ENCODE measurements around the gene NOTCH3.

Gene NOTCH3

DNA sequence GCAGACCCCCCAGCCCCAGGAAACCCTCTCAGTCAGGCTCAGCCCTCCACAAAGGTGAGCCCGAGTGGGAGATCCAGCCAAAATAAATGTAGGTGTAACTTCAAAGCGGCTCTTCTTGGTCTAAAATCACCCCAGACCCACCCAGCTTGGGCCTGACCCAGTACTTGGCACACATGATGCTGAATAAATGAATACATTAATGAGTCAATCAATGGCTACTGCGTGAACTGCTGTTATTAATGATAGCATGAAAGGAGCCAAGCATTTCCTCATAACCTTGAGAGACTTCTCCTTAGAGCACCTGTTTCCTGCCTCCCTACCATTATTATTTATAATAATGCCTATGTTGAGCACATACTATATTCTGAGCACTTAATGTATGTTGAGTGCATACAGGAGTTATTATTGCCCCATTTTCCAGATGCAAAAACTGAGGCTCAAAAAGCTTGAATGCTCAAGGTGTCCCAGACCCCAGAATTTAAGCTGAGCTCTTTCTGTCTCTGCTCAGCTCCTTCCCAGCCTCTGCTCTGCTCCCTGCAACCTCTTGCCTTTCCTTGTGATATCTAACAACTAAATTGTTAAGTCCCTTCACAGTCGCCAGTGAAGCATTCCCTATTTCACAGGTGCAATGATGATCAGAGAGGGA lies 4.3 kb downstream of the NOTCH3 start:
- no peak for DNase-seq (ENCODE audit: low read depth)

DNA sequence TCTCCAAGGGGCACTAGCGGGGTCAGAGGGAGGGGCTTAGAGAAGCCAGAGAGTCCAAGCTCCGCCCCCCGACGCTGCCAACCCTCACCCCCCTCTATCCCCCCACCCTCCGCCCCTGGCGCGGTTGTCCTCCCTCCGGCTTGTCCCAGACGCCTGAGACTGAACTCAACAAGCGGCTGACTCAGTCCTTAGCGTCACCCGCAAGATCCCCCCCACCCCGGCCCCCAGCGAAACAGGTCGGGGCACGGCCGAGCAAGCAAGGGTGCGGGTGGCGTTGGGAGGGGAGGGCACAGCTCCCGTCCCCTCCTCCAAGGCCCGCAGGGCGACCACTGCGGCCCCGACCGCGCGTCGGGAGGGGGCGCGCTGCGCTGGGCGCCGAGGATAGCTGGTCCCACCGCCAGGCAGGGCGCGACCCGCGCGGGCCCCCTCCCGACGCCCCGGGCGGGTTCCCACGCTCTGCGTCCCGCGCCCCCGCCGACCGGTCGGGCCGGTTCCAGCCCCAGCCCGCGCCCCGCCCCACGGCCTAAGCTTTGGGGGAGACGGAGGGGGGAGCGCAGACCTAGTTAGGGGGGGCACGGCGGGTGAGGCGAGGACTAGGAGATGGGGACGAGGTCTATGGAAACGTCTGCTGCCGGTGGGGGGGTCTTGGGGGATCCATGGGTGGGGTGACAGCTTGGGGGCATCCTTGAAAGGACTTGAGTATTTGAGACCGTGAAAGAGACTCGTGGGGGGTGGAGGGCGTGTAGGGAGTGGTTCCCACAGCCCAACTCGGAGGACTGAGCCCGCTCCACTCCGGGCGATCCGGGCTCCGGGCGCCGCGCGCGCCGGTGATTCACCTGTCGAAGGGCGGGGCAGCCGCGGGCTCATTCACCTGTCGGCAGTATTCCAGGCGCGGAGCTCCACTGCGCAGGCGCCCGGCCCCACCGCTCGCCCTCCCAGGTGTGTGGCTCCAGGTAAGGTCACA lies 5.1 kb downstream of the NOTCH3 start:
- no peak for DNase-seq (ENCODE audit: low read depth)

DNA sequence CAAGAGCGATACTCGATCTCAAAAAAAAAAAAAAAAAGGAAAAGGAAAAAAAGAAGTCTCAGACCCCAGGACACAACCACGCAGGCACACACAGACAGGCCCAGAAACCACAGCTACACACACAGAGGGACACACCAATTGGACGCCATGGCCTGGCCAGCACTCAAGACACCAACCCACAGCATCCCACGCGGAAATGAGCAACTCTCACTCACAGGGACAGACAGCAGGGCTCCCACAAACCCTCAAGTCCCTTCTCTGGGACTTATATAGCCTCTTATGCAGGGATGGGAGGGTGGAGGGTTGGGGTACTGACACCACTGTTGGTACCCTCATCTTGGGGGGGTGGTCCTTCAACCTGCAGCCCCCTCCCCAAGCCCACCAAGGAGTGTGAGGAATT lies 5.9 kb downstream of the NOTCH3 start:
- no peak for DNase-seq (ENCODE audit: low read depth)

DNA sequence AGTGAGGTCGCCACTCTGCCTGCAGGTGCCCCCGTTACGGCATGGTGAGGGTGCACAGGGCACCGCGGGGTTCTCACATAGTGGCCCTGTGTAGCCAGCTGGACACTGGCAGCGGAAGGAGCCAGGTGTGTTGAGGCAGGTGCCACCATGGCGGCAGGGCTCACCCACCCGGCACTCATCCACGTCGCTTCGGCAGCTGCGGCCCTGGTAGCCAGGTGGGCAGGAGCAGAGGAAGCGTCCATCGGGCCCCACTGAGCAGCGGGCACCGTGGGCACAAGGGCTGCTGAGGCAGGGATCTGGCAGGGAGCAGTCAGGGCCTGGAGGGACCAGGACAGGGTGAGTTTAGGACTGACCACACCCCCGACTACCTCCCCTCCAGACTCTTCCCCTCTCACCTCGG lies 8.8 kb downstream of the NOTCH3 start:
- no peak for DNase-seq (ENCODE audit: low read depth)

DNA sequence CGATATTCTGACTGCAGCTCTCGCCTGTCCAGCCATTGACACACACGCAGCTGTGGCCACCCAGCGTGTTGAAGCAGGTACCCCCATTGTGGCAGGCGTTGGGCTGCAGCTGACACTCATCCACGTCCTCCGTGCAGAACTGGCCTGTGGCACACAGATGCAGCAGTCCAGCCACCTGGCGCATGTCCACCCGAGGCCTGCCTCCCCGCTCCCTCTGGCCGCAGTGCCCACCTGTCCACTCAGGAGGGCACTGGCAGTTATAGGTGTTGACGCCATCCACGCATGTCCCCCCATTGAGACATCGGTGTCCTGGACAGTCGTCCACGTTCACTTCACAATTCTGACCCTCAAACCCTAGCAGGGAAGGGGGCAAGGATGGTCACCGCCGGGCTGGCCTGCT lies 9.3 kb downstream of the NOTCH3 start:
- DNase-seq (ENCODE audit: low read depth): no peak

DNA sequence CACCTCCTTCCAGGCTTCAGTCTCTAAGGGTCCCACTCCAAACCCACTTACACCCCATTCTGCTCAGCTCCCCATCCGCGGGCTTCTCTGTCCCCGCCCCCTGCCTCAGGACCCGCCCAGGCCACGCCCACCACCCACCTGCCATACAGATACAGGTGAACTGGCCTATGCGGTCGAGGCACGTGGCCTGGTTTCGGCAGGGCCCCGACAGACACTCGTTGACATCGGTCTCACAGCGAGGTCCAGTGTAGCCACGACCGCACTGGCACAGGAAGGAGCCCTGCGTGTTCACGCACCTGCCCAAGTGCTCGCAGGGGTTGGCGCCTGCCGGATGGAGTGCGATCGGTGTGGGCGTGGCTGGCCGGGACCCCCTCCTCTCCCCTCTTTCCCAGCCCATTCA lies 11.9 kb downstream of the NOTCH3 start:
- DNase-seq (ENCODE audit: low read depth): no peak

DNA sequence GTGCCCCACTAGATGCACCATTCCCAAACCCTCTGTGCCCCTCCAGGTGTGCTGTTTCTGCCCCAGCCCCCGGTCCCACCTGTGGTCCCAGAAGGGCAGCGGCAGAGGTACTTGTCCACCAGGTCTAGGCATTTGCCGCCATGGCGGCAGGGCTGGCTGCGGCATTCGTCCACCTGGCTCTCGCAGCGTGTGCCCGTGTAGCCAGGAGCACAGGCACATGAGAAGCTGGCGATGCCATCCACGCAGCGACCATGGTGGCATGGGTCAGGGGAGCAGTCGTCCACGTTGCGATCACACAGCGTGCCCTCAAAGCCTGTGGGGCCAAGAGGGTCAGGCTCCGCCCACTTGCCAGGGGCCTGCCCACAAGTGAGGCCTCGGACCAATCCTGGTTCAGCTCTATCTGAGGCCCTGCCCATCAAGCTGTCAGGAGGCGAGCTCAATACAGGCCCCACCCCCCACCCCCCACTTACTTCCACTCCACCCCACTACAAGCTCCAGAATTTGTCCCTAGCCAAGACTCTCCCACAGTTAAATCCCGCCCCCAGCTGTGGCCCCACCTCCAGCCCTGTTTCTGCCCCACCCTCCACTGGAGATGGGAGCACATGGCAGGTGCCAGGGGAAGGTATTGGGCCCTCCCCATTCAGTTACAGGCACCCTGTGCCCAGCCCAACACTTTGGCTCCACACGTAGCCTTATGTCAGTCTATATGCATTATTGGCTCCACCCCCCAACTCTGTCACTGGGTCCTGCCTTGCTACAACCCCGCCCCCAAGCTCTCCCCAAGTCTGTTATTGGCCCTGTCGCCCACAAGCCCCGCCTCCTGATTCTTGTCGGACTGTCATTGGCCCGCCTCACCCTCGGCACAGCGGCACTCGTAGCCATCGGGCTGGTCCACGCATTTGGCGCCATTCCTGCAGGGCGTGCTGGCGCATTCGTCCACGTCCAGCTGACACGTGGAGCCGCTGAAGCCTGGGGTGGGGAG lies 13.5 kb downstream of the NOTCH3 start:
- DNase-seq (ENCODE audit: low read depth): no peak

DNA sequence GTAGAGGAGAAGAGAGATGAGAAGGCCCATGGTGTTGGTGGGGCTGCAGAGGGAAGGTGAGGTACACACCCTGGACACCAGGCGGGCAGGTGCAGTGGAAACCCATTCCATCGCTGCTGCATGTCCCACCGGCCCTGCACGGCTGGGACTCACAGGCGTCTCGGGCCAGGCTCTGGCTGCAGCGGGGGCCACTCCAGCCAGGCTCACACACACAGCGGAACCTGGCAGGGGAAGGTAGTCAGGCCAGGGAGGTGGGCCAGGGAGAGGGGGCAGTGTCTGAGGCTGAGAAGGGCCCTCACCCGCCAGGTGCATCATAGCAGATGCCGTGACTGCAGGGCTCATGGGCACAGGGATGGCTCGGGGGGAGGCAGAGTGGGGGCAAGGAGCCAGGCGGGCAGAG lies 15.6 kb downstream of the NOTCH3 start:
- DNase-seq (ENCODE audit: low read depth): no peak

DNA sequence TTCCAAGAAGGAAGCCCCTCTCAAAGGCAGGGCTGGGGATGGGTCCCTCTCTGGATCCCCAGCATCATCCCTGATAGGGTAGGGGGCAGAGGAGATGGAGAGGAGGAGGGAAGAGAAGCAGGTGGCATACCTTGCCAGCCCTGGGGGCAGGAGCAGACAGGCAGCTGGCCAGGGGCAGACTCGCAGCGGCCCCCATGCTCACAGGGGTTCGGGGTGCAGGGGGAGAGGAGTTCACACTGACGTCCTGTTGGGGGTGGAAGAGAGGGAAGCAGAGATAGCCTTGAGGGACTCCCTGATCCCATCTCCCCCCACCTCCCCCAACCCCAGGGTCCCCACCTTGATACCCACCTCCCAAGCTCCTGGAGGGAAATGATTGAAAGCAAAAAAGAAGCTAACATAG lies 16.0 kb downstream of the NOTCH3 start:
- DNase-seq (ENCODE audit: low read depth): no peak

DNA sequence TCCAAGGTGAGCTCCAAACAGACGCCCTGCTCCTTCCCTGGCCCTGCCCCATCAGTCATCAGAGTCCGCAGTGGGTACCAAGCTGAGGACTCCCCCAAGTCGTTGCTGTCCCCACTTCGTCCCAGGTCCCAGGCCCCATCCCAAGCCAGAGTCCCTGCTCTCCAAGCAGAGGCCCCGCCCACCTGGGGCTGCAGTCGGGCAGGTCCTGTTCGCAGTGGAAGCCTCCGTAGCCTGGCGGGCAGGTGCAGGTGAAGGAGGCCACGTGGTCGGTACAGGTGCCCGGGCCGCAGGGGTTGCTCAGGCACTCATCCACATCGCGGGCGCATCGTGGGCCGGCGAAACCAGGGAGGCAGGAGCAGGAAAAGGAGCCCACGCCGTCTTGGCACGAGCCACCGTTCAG lies 19.4 kb downstream of the NOTCH3 start:
- DNase-seq (ENCODE audit: low read depth): no peak

DNA sequence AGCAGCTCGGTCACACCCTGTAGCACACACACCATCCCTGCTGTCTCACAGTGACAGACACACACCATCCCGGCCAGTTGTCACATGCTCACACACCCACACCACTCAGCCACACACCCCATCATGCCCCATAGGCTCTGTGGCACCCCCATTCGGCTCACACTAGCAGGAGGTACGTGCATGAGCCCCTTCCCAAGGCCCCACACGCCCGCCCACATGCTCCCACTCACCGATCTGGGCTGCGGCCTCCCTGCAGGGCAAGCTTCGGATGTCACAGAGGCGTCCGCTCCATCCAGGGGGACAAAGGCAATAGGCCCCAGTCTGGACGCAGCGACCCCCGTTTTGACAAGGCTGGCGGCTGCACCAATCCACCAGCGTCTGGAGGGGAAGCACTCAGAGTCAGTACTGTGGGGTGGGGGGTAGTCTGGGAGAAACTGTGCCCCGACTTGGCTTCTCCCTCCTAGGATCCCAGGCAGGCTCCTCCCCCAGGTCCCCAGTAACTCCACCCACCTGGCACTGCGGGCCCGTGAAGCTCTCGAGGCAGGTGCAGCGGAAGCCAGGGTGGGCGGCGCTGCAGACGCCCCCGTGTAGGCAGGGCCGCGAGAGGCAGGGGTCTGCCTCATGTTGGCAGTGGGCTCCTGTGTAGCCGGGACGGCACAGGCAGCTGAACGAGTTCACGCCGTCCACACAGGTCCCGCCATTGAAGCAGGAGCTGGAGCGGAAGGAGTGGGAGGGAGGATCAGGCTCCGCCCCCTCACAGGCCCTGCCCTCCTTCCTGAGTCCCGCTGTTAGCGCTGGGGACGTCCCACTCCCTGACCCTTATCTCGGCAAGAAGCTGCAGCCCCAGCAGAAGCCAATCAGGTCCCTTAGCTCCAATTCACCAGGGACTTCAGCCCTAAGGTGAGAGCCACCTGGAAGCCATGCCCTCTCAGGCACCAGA lies 20.1 kb downstream of the NOTCH3 start:
- DNase-seq (ENCODE audit: low read depth): no peak

DNA sequence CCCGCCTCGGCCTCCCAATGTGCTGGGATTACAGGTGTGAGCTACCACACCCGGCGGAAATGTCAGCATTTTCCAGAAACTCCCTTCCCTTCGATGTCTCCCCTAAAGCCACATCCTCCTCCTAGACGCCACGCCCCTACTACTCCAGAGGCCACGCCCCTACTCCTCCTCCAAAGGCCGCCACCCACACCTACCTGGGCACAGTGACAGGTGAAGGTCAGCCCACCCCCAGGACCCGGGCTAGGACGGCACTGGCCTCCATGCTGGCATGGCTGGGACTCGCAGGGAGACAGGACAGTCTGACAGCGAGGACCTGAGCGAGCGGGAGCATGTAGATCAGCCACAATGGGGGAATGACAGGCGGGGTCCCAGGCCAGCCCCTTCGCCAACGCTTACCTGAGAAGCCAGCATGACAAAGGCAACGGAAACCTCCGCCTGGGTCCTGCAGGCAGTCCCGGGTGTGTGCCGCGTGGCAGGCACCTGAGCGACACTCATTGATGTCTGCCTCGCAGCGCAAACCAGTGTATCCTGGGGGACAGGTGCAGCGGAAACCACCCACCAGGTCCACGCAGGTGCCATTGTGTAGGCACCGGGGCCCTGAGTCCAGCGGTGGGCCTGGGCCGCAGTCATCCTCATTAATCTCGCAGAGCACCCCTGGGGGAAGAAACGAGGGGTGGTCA lies 22.0 kb downstream of the NOTCH3 start:
- no peak for DNase-seq (ENCODE audit: low read depth)

DNA sequence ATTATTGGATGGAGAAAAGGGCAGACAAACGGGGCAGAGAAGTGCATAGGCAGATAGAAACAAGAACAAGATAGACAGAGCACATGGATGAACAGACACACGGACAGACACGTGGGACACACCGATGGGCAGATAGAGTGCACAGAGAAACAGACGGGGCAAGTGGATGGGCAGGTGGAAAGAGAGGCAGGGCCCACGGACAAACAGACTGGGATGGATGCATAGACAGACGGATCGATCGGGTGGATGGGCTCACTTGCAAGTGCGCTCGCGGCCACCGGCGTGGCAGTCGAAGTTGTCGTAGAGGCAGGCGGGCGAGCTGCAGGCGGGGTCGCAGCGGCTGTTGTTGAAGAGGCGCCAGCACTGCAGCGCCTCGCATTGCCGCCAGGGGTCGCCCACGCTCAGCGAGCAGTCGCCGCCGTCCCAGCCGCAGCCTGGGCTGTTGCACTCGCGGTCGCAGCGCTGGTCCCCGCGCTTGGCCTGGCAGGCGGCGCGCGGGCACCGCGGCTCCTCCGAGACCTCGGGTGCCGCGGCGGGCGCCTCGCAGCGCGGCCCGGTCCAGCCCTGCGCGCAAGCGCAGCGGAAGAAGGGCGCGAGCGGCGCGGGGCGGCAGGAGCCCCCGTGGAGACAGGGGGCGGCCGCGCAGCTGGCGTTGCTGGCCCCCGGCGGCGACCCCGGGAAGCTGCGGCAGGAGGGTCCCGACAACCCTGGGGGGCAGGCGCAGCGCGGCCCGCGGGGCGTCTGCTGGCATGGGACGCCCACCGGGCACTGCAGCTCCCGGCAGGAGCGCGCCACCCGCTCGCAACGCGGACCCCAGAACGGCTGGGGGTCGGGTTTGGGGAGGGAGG lies 23.3 kb downstream of the NOTCH3 start:
- DNase-seq (ENCODE audit: low read depth): peak; percentile 73

DNA sequence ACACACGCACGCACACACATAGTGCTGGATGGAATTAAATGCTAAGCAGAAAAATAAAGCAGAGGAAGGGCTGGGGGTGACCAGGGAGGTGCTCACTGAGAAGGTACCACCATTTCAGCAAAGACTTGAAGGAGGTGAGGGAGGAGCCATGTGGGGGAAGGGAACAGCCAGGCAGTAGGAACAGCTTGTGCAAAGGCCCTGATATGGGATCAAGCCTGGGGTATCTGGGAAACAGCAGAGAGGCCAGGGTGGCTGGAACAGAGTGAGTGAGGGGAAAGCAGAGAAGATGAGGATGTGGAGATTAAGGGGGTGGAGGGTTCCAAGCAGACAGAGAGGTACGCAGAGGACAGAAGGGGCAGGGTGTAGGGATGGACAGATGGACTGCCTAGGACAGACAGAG lies 25.2 kb downstream of the NOTCH3 start:
- no peak for DNase-seq (ENCODE audit: low read depth)

DNA sequence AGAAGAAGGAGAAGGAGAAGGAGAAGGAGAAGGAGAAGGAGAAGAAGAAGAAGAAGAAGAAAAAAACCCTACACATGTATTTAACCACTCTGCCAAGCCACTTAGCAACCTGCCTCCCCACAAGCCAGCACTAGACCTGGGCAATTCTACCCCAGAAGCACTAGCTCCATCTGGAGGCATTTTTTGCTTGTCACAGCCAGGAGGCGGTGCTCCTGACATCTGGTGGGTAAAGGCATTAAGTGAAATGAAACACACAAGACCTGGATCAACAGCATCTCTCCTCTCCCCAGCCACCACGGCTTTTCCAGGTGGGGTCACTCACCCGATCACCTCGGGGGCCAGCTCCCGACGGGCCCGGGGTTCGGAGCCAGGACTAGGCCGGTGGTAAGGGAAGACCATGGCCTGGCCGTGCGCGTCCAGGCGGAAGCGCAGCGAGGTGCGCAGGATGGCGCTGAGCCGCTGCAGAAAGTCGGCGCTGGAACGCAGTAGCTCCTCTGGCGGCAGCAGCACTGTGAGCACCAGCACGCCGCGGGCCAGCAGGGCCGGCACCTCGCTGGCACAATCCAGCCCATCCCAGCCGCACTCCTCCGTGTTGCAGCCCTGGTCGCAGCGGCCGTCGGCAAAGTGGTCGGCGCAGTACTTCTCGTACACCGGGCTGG lies 26.9 kb downstream of the NOTCH3 start:
- no peak for DNase-seq (ENCODE audit: low read depth)

DNA sequence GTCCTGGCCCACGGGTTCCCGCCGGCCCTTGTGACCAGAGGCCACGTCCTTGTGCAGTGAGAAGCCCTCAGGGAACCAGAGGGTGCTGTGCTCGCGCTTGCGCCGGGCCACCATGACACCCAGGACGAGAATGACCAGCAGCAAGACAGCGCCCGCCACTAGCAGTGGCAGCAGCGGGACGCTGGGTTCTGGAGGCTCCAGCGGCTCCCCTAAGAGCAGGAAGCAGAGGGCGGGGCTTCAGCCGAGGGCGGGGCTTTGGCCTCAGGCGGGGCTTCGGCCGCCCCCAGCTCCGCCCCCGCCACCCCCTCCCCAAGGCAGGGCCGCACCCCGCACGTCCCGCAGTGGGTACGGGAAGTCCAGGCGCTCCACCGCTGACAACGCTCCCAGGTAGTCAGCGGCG lies 30.4 kb downstream of the NOTCH3 start:
- no peak for DNase-seq (ENCODE audit: low read depth)

DNA sequence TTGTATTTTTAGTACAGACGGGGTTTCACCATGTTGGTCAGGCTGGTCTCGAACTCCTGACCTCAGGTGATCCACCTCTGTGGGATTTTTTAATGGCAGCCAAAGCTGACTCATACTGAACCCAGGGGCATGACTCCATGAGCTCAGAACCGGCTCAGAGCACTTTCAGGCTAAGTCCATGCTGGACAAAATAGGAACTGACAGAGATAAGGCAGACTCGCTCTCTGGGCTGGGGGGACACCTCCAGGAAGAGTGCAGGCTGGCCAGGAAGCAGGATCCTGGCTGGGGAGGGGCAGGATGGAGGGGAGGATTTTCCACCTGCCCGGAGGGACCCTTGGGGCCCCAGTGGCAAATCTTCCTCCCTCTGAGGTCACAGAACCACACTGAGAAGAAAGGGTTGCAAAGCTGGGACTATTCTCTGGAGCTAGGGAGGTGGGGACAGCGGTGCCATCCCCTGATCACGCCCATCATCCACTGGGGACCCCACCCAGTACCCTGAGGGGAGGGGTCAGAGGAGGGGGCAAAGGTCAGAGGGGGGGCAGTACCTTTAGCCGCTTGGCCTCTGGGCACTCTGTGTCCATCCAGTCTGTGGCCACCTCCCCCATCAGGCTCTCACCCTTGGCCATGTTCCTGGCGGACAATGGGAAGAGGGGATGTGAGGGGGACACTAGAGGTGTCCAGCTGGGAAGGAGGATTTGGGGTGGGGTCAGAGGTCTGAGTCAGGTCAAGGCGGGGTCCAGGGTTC lies 31.1 kb downstream of the NOTCH3 start:
- DNase-seq (ENCODE audit: low read depth): no peak

DNA sequence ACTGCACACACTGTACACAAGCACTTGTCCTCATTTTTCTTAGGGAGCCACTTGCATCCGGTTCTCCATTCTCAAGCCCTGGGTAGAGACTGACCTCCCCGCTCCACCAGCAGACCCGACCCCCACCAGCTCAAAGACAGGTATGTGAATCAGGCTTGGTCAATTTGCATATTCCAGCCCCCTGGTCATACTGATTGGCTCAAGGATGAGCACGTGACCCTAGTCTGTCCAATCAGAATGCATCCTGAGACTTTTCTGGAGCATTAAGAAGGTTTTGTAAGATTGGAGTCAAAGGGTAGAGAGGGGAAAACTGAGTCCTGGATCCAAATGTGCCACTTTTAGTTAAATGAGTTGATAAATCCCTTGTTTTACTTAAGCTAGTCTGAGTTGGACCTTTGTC lies 34.1 kb downstream of the NOTCH3 start:
- DNase-seq (ENCODE audit: low read depth): no peak
